GM21717 (cell line): ENCODE data around the gene CBFA2T2.
A peak's percentile ranks its signal among the peaks of the same experiment; 100 is the strongest.
"Not testable (repeated sequence)": the region's sequence is repeated elsewhere in the genome, so short reads cannot be mapped to it uniquely, and the experiment has no call there.

Experiments used
- ATAC-seq: cut with Tn5 transposase; IDR thresholded peaks from one replicate; pipeline ENCODE4 v1.9.1; 2021; ENCODE audit warnings: mild to moderate bottlenecking, moderate library complexity; ENCODE audit not compliant: unreplicated experiment

CBFA2T2 gene

DNA sequence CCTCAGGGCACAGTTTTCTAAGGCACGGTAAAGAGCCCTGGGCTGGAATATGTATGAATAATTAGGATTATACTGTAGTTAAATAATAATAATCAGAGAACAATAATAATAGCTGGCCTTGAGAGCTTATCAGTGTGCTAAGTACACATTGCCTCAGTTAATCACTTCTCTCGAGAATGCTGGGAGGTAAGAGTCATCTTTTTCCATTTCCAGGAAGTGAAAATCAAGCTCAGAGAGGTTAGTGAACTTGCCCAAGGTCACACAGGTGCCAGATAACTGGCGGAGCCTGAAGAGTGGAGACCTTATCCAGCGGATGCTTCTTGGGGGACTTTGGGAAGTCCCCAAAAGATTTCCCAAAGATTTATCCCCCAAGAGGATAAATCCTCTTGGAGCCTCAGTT is 19.4 kb upstream of the CBFA2T2 start:
- no peak for ATAC-seq

DNA sequence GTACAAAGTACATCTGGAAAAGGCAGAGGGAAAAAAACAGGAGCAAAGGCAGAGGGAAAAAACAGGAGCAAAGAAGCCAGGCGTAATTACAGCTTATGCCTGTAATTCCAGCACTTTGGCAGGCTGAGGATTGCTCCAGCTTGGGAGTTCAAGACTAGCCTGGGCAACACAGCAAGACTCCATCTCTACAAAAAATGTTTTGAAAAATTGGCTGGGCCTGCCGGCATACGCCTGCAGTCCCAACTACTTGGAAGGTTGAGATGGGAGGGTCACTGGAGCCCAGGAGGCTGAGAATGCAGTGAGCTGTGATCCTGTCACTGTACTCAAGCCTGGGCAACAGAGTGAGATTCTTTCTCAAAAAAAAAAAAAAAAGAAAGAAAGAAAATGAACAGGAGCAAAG is 19.0 kb upstream of the CBFA2T2 start:
- ATAC-seq = no peak

DNA sequence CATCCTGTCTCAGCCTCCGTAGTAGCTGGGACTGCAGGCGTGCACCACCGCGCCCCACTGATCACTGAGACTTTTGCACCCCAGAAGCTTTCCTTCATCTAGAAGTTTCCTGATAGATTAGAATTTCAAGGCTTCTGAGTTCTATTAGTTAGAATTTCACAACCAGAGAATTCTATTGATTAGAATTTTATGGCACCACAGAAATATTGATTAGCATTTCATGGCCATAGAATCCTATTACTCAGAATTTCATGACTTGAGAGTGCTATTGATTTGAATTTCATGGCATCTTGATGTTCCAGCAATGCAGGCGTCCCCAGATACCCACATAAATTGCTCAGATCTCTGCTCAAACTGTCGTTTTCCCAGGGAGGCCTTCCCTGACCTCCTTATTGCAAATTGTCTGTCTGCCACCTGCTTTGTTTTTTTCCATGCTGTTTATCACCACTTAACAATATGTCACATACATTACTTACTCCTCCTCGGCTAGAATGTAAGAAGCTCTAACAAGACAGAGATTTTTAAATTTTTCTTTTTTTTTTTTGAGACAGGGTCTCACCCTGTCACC is 16.9 kb upstream of the CBFA2T2 start:
- no peak for ATAC-seq

DNA sequence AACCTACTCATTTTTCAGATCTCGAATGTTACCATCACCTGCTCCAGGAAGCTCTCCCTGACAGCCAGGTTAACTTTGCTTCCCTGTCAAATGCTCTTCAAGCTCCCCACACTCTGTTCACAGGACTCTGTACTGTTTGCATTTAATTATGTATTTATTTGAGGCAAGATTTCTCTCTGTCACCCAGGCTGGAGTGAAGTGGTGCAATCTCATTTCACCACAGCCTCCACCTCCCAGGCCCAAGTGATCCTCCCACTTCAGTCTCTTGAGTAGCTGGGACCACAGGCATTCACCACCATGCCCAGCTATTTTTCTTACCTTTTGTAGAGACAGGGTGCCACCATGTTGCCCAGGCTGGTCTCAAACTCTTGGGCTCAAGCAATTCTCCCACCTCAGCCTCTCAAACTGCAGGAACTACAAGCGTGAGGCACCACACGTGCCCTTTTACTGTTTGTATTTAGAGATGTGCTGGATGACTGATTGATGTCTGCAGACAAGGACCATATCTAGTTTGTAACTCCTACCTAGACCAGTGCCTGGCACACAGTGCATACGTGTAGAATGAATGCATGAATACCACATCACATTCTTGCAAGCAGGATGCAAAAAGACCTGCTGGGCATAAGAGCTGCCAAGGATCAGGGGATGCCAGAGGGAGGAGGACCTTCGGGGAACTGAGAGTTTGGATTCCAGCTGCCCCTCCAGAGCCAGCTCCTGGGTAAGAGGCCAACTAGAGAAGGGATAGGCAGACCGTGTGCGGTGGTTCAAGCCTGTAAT is 15.6 kb upstream of the CBFA2T2 start:
- ATAC-seq = no peak

DNA sequence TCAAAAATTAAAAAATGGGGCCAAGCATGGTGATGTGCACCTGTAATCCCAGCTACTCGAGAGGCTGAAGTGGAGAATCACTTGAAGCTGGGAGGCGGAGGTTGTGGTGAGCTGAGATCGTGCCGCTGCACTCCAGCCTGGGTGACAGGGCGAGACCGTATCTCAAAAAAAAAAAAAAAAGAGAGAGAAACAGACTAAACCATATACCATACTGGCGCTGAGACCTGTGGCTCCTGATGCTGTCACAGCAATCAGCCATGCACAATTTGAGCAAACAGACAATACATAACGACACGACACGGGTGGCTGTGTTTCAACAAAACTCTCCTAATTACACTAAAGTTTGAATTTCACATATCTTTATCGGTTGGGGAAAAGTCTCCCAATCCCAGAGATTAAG is 14.9 kb upstream of the CBFA2T2 start:
- no peak for ATAC-seq

DNA sequence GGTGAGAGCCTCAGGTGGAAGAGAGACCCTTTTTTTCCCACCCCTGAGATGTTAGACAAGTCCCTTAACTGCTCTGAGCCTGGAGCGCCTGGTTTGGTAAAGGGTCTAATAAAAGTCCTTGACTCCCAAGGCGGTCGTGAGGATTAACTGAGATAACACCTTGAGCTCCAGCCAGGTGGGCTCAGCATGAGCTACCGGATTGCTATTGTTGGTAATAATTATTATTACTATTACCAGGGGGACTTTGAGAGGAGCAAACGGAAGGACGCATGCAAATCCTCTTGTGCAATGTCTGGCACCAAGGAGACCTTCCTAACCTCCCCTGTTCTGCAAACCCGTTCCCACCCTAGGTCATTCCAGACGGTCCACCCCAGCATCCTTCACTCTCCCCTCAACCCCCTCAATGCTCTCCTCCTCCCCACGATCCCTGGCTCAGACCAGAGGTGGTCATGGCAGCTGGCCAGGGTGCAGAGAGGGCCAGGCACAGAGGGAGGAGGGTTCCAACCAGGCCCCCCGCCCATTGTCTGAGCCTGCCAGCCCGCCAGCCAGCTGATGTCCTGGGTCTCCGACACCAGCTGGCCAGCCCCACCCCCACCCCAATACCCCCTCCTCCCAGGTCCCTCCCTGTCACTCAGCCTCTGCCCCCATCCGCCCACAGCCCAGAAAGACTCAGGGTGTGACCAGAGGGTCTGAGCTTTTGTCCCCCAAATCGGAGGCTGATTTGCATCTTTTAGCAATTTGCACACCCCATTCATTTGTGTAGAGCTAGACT is 14.3 kb upstream of the CBFA2T2 start:
- ATAC-seq = no peak

DNA sequence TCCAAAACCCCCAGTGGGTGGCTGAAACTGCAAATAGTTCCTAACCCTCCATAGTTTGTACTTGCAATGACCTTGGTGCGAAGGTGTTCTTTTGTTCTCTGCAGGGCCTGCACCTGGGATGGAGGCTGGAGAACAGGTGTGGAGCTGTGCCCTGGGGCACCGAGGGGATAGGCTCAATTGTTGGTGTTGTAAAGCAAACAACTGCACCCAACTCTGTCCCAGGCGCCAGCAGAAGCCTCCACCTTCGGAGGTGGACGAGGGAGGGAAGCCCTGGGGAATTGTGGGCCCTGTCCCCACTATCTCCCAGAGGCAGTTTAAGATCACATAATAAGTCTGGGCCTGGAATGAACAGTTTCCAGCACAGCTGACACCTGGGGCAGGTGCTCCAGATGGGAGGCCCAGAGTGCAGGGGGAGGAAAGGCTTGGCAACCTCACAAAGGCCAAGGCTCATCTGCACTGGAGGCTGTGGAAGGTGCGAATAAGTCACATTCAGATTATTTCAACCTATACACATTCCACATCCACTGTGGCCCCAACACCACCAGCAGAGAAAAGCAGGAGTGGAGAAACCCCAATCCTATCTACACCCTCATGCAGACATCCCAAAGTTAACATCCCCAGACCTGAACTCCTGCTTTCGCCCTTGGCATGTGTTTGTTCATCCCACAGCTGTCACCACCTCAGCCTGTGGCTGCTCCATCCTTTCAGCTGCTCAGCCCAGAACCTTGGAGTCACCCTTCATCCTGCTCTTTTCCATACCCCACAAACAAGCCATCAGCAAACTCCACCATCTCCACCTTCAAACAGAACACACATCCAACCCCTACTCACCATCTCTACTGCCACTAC is 12.3 kb upstream of the CBFA2T2 start:
- no peak for ATAC-seq

DNA sequence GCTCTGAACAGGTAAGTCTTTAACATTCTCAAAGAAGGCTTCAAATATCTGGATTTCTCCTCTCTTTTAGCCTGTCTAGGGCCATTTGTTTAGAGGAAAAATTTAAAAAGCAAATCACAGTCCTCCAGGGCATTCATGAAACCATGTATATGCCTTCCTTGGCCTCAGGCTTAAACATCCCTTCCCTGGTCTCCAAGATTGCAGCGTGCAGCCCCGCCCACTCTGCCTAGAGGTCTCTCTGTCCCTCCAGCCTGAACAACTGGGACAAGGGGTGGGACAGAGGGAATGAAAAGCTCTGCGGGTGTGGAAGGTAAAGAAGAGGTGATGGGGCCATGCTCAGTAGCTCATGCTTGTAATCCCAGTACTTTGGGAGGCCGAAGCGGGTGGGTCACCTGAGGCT is 9.8 kb upstream of the CBFA2T2 start:
- ATAC-seq = no peak

DNA sequence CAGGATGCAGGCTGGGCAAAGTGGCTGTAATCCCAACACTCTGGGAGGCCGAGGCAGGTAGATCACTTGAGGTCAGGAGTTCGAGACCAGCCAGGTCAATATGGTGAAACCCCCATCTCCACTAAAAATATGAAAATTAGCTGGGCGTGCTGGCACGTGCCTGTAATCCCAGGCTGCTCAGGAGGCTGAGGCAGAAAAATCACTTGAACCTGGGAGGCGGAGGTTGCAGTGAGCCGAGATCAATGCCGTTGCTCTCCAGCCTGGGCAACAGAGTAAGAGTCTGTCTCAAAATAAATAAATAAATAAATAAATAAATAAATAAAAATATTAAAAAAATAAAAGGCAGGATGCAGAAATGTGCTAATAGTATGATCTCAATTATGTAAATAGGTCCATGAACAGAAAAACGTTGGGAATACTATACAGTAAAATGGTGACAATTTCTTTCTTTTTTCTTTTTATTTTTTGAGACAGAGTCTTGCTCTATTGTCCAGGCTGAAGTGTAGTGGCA is 8.4 kb upstream of the CBFA2T2 start:
- no peak for ATAC-seq

DNA sequence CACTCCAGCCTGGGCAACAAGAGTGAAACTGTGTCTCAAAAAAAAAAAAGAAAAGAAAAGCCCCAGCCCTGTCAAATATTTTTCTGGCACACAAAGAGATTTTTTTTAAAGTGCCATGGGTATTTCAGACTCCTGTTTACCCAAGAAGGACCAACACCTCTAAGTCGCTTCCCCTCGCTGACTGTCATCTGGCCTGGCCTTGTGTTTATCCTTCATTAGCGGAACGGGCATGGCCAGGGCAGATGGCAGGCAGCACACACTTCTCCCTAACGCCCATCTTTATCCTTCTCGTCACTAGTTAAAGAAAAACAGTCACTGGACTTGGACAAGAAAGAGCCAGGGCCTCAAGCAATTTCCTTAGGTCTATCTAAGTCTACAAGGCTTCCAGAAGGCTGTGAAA is 7.3 kb upstream of the CBFA2T2 start:
- ATAC-seq = no peak

DNA sequence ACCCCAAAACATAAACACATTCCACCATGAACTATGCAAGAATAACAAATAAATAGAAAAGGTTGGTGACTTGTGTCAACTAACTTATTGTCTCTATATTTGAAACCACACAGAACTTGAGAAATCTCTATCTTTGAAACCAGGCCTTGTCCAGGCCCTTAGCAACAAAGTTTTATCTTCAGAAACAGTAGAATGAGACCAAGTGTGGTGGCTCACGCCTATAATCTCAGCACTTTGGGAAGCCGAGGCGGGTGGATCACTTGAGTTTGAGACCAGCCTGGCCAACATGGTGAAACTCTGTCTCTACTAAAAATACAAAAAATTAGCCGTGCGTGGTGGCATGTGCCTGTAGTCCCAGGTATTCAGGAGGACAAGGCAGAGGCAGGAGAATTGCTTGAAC is 6.7 kb upstream of the CBFA2T2 start:
- ATAC-seq = not testable (repeated sequence)

DNA sequence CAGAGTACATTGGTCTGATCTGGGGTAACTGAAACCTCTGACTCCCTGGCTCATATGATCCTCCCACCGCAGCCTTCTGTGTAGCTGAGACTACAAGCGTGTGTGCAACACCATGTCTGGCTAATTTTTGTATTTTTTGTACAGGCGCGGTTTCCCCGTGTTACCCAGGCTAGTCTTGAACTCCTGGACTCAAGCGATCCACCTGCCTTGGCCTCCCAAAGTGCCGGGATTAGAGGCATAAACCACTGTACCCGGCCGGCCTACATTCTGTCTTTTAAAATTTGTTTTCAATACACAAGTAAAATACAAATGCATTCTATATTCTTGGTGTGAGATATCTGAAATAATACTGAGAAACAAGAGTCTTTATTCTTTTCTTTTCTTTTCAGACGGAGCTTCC is 1.7 kb upstream of the CBFA2T2 start:
- ATAC-seq = no peak

DNA sequence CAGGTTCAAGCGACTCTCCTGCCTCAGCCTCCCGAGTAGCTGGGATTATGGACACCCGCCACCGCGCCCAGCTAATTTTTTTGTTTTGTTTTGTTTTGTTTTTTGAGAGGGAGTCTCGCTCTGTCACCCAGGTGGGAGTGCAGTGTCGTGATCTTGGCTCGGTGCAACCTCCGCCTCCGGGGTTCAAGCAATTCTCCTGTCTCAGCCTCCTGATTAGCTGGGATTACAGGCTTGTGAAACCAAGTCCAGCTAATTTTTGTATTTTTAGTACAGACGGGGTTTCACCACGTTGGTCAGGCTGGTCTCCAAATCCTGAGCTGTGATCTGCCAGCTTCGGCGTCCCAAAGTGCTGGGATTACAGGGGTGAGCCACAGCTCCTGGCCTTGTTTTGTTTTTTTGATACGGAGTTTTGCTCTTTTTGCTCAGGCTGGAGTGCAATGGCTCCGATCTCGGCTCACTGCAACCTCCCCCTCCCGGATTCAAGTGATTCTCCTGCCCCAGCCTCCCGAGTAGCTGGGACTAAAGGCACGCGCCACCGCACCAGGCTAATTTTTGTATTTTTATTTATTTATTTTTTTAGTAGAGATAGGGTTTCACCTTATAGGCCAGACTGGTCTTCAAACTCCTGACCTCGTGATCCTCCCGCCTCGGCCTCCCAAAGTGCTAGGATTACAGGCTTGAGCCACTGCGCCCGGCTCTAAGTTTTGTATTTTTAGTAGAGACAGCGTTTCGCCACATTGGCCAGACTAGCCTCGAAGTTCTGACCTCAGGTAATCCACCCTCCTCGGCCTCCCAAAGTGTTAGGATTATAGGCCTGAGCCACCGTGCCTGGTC is 1.0 kb upstream of the CBFA2T2 start:
- ATAC-seq = not testable (repeated sequence)

DNA sequence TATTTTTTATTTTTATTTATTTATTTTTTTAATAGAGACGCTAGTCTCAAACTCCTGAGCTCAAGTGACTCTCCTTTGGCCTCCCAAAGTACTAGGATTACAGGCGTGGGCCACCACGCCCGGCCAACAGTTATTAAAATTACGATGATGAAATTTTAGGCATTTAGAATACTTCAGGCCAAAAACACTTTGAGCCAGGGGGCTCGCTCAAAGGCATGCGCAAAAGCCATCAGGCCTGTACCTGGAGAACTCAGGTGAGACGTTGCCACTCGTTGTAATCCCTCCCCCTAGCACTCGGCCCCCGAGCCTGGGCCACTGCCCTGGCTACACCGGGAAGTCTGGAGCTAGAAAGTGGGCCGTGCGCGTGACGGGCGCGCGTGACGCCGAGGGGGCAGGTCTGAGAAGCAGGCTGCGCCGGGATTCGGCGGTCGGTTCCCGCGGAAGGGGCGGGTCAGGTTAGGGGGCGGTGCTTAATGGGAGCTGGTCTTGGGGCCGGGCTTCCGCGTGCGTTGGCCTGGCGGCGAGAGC is 337 bp upstream of the CBFA2T2 start:
- ATAC-seq = peak; percentile 92

DNA sequence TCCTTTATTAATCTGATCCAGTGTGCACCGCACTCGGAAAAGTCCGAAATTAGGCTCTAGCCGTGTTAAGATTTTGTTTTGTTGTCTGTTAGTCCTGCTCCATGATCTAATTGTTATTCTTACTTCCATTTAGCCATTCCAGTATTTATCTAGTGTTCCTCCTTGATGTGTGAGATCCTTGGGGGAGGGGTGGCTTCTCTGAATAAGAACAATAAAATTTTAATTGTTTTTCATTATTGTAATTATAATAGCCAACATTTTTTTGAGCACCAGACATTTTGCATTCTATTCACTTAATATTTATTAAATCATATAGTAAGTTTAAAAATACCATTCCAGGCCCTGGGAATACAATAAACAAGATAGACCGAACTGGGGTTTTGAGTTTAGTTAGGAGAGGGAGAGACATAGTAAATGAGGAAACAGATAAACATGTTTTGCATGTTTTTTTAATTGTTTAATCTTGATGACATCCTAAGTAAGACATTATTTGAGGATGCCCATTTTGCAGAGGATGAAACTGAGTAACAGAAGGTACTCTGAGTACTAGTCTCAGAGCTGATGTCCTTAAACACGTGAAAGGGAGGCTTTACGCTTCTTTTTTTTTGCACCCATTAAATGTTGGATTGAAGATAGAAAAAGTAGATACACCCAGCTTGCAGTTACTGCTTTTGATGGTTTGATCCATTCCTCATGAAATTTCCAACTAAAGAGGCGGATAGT is 1.2 kb downstream of the CBFA2T2 start:
- ATAC-seq = no peak

DNA sequence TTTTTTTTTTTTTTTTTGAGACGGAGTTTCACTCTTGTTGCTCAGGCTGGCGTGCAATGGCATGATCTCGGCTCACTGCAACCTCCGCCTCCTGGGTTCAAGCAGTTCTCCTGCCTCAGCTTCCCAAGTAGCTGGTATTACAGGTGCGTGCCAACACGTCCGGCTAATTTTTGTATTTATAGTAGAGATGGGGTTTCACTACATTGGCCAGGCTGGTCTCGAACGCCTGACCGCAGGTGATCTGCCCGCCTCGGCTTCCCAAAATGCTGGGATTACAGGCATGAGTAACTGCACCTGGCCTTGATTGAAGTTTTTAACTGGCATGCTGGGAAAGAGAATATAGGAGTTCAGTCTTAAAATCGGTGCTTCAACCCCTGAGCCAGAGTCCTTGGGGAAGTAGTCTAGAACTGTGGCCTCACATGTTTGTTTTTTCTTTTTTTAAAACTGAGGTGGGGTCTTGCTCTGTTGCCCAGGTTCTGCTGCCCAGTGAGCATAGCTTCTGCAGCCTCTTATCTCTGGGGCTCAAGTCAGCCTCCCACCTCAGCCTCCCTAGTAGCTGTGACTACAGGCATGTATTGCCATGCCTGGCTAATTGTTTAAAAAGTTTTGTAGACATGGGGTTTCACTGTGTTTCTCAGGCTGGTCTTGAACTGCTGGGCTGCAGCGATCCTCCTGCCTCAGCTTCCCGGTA is 3.3 kb downstream of the CBFA2T2 start:
- no peak for ATAC-seq

DNA sequence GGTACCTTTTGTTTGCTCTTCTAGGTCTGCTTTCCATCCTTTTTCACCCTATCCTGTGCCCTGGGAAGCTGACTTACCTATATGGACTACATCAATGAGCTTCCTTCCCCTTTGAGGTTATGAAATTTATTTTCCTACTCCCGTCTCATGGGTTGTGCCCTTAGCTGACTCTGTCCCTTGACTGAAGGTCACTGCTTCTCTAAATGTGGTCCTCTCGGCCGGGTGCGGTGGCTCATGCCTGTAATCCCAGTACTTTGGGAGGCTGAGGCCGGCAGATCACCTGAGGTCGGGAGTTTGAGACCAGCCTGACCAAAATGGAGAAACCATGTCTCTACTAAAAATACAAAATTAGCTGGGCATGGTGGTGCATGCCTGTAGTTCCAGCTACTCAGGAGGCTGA is 6.9 kb downstream of the CBFA2T2 start:
- not testable (repeated sequence) for ATAC-seq

DNA sequence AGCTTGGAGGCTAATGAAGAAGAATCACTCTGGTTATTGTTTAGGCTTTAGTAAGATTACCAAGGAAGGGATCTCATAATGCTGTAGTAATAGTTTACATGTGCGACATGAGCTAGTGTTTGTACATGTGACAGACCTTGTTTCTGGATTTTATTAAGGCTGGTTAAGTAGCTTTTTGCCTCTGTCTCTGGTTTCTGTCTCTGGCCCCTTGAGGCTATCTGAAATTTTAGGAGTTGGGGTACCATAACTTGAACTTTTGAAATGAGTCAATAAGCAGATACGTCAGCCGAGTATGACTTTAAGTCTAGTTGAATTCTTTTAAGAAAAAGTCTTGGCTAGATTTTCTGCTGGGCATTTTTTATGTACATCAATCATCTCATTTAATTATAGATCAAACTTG is 9.5 kb downstream of the CBFA2T2 start:
- ATAC-seq = no peak

DNA sequence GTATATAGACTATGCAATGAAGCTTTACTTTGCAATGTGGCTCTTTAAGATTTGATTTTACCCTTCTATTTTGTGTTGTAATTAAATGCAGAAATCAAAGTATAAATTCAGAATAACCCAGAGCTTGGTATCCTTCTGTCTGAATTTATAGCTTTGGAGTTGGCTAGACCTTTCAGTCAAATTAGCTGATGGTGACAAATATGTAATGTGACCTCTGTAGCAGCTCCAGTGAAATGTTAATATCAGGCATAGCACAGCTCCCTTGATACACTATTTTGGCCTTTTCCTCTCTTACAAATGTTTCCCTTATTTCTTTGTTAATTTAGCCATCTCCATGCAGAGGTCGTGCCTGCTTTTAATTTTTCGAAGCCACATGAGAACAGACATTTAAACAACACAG is 11.1 kb downstream of the CBFA2T2 start:
- no peak for ATAC-seq
